Fibroblast of mammary gland (primary cell): ENCODE data around the gene PTPRN2.

ENCODE experiments used
- DNase-seq: peaks from one replicate; pipeline ENCODE4 v3.0.0-alpha.2; 2010; ENCODE audit warnings: low read depth
- H3K4me3 ChIP-seq: 2 replicates; pipeline ENCODE4 v1.5.1; 2011; ENCODE audit warnings: low read depth, mild to moderate bottlenecking, low read length, moderate library complexity; ENCODE audit not compliant: control insufficient read depth
- TF ChIP-seq, protein P1 (sequence below): conservative IDR thresholded peaks from 2 replicates; pipeline ENCODE4 v1.5.1; 2011; ENCODE audit warnings: low read depth, low read length, inconsistent platforms; ENCODE audit not compliant: control insufficient read depth, insufficient read depth

PTPRN2 gene

DNA sequence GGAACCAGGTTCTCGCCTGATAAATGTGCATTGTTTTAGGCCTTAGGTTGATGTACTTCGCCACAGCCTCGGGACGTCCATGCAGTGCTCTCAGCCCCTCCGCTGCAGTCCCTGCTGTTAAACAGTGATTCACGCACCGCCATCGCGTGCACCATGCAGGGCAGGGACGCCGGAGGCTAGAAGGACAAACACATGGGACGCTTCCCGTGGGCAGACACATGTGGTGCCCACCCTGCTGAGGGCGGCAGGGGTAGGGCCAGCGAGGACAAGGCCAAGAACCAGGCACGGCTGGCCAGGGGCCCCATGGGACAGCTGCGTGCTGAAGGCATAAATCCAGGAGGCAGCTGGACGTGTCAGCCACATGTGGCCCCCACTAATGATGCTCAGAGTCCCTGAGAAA lies 394.7 kb downstream of the PTPRN2 start:
- H3K4me3 ChIP-seq: no peak overlapping the region
- TF ChIP-seq, protein P1, sequence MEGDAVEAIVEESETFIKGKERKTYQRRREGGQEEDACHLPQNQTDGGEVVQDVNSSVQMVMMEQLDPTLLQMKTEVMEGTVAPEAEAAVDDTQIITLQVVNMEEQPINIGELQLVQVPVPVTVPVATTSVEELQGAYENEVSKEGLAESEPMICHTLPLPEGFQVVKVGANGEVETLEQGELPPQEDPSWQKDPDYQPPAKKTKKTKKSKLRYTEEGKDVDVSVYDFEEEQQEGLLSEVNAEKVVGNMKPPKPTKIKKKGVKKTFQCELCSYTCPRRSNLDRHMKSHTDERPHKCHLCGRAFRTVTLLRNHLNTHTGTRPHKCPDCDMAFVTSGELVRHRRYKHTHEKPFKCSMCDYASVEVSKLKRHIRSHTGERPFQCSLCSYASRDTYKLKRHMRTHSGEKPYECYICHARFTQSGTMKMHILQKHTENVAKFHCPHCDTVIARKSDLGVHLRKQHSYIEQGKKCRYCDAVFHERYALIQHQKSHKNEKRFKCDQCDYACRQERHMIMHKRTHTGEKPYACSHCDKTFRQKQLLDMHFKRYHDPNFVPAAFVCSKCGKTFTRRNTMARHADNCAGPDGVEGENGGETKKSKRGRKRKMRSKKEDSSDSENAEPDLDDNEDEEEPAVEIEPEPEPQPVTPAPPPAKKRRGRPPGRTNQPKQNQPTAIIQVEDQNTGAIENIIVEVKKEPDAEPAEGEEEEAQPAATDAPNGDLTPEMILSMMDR: no peak
- no peak for DNase-seq

DNA sequence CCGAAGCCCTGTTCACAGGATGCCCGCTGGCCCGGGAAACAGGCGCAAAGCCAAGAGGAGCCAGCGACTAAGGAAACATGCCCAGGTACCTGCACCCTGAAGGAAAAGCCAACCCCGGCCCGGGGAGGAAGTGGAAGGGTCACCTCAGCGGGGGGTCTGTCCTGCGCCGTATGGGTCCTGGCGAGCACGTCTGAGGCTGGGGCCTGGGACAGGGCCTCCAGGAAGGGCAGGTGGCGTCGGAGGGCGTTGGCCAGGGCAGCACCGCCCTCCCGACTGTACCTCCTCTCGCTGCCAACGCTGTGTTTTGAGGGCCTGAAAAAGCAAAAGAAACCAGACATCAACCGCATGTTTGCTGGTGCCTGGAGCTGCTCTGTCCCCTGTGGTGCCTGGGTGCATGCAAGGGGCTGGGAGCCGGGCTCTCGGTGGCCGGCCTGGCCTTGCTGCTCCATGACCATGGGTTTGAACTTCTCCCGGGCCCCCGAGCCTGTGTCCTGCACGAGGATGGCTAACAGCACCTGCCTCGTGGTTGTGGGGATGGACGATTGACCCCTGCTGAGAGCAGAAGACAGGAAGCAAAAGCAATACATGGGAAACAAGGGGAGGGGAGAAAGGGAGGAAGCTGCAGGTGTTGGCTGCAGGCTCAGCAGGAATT lies 395.3 kb downstream of the PTPRN2 start:
- TF ChIP-seq, protein P1: no peak
- H3K4me3 ChIP-seq: no peak overlapping the region
- no peak for DNase-seq

DNA sequence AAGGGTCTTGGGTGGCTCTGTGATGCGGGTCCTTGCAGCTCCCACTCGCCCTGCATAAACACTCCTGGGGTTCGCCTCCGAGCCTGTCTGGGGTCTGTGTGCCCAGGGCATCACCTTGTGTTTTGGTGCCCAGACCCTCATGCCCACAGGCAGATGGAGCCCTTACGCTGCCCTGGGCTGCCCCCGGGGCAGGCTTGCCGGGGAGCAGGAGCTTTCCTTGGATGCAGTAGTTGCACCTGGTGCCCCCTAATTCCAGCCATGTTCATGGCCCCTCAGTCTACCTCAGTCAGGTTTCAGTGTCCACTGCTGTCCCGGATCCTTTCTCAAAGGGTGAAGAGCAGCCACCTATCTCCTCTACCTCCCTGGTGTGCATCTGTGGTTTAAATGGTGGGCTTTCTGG lies 396.0 kb downstream of the PTPRN2 start:
- no peak for DNase-seq
- no peak overlapping the region for H3K4me3 ChIP-seq
- TF ChIP-seq, protein P1: no peak

DNA sequence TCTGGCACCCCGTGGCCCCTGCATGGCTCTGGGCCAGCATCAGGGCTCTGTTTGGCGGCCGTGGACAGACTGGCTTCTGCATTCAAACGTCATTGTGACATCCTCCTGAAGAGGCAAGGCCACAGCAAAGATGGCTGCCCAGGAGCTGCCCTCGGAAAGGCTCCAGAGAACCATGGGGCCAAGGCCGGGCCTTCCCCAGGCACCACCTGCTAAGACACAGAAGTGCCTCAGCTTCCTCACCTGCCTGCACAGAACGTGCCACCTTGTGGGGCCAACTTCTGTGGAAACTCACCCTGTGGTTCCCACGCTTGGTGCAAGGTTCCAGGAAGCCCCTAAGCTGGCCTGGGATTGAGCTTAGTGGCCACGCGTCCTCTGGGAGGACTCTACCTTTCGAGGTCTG lies 396.9 kb downstream of the PTPRN2 start:
- DNase-seq: no peak
- H3K4me3 ChIP-seq: no peak overlapping the region
- TF ChIP-seq, protein P1: no peak

DNA sequence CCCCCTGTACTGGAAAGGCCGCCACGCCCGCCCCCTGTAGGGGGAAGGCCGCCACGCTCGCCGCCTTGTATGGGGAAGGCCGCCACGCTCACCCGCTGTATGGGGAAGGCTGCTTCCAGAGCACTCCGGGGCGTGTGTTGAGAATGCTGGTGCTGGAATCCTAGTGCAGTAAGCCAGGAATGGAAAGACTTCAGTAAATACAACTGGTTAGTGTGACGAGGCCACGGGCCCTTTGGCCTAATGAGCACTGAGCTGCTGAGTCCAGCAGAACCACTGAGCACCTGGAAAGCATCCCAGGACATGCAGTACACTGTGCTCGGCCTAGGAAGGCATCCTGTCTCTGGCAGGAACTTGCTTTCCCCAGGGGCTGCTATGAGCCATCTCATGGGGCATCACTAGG lies 398.9 kb downstream of the PTPRN2 start:
- no peak for DNase-seq
- TF ChIP-seq, protein P1: no peak
- no peak overlapping the region for H3K4me3 ChIP-seq

DNA sequence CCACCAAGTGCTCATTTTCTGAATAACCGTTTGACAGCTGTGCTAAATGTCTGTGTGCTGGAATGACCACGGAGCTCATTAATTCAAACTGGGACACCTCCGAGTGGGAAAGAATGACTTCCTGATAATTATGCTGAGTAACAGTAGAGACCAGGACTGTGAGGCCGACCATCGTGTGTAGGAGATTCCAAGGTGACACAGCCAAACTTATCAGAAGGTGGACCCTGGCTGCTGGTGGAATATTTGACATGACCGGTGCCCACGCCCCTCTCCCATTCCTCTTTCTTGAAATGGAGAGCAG lies 400.0 kb downstream of the PTPRN2 start:
- DNase-seq: no peak
- TF ChIP-seq, protein P1: no peak
- no peak overlapping the region for H3K4me3 ChIP-seq

DNA sequence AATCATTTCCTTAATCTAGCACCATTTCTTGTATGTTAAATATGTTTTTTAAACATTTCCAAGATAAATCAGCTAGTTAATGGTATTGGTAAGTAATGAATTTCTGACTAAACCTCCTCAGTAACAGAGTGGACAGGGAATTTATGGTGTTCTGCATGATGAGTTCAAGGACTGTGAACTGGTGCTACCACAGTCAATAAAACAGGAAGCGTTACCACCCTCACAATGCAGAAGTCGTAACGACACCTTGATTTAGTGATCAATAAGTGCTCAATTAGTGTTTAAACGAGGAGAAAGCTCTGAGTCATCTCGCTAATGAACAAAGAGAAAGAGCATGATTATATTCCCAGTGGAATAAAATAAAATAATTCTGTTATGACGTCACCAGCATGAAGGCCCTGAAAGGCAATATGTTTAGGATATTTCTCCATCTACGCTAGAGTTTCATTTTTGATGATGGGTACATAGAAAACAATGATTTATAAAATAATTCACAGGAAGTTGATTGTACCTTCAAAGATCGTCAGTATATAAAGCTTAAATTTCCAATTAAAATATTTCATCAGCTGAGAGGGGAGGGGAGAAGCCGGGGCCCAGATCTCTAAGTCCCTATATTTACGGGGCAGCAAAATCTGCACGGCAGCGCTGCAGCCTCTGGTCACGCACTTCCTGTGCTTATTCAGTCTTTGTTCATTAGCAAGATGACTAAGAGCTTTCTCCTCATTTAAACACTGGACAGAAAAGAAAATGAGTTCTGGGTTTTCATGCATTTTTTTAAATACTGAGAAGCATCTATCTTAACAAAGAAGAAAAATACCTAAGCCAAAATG lies 400.5 kb downstream of the PTPRN2 start:
- no peak for DNase-seq
- no peak overlapping the region for H3K4me3 ChIP-seq
- TF ChIP-seq, protein P1: no peak
